ENCODE measurements around the gene SETD6.

SETD6 gene

DNA sequence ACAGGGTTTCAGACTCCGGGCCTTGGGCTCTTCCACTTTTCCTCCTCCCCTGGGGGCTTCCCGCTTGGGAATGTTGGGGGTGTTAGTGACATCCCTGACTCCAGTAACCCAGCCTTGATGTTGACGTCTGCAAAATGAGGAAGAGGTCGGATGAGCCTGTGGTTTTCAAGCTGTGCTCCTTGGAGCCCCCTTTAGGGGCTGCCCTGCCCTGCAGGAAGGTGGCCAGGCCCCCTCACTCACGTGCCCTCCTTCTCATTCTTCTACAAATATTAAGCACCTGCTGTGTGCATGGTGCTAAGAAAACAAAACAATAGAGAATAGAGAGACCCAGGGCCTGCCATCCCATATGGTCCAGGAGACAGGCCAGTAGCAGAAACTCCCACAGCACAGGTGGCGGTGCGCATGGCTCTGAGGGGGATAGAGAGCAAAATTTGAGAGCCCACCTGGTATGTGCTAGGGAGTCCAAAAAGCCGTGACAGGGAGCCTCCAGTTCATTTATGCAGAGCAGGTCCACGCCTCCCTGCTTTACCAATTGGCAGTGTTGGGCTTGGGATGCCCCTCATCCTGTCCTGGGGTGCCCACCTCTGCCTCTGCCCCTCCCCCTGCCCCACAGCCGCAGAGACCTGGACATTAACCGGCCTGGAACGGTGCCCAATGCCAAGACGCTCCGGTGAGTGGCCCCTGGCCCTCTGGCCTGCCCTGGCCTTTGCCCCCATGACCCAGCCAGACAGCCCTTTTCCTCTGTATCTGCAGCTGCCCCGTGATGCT is 7.9 kb upstream of the SETD6 start:
- FAIRE-seq, result no peak
- DNase-seq (ENCODE audit: insufficient read length, low spot score), result no peak
- TF ChIP-seq TAF1 (IDR thresholded peaks at IDR 0.05; ENCODE audit: low read depth, low read length), result no peak
- TF ChIP-seq SPI1 (IDR thresholded peaks at IDR 0.05; ENCODE audit: low read depth, low read length), result peak; percentile 44; the same call in 1 of the 2 replicates
- no peak for TF ChIP-seq POLR2A (IDR thresholded peaks at IDR 0.05; ENCODE audit: low read depth, low read length)

DNA sequence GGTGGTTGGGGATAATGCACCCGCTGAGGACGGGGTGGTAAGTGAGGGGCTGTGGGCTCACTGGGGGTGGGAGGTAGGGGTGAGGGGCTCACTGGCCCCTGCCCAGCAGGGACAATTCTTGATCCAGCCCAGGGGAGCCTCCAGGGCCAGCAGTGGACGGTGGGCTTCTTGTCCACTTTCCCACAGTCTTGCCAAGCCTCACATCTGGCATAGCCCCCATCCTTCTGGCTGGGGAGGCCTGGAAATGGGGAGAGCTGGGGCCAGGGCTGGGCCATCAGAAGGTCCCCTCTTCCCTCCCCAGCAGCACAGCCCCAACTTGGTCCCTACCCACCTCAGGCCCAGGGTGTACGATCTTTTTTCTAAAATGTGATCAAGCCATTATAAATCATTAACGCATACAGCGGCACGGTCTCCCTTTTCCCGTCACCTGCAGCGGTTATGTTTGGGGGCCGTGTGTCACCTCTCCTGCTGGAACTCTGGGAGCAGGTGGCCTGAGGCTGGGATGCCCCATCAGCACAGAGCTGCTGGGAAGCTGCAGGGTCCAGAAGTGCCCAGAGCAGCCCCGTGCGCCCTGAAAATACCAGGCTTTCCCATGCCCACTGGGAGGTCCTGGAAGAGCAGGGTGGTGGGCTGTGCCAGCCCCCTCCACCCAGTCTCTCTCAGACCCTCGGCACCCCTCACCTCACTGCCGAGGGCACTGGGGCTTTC is 7.2 kb upstream of the SETD6 start:
- TF ChIP-seq POLR2A (IDR thresholded peaks at IDR 0.05; ENCODE audit: low read depth, low read length) (no peak), PAX5 (IDR thresholded peaks at IDR 0.05; ENCODE audit: insufficient read depth, low read length, severe bottlenecking) (no peak), POU2F2 (IDR thresholded peaks at IDR 0.05; ENCODE audit: low read depth, low read length) (no peak), POLR2AphosphoS5 (IDR thresholded peaks at IDR 0.05; ENCODE audit: low read depth, low read length) (no peak), SPI1 (IDR thresholded peaks at IDR 0.05; ENCODE audit: low read depth, low read length) (no peak), TAF1 (IDR thresholded peaks at IDR 0.05; ENCODE audit: low read depth, low read length) (no peak)

GRCh38 chr16:58508671-58509251 is 6.6 kb upstream of the SETD6 start:
- DNase-seq (ENCODE audit: insufficient read length, low spot score), result no peak
- TF ChIP-seq POU2F2 (IDR thresholded peaks at IDR 0.05; ENCODE audit: low read depth, low read length) (no peak), POLR2A (IDR thresholded peaks at IDR 0.05; ENCODE audit: low read depth, low read length) (no peak), PAX5 (IDR thresholded peaks at IDR 0.05; ENCODE audit: insufficient read depth, low read length, severe bottlenecking) (no peak), SPI1 (IDR thresholded peaks at IDR 0.05; ENCODE audit: low read depth, low read length) (no peak), POLR2AphosphoS5 (IDR thresholded peaks at IDR 0.05; ENCODE audit: low read depth, low read length) (no peak), TAF1 (IDR thresholded peaks at IDR 0.05; ENCODE audit: low read depth, low read length) (no peak)
- FAIRE-seq, result no peak

More for the DNA sequence above, 7.2 kb upstream of the SETD6 start:
- no peak for FAIRE-seq
- no peak for DNase-seq (ENCODE audit: insufficient read length, low spot score)

DNA sequence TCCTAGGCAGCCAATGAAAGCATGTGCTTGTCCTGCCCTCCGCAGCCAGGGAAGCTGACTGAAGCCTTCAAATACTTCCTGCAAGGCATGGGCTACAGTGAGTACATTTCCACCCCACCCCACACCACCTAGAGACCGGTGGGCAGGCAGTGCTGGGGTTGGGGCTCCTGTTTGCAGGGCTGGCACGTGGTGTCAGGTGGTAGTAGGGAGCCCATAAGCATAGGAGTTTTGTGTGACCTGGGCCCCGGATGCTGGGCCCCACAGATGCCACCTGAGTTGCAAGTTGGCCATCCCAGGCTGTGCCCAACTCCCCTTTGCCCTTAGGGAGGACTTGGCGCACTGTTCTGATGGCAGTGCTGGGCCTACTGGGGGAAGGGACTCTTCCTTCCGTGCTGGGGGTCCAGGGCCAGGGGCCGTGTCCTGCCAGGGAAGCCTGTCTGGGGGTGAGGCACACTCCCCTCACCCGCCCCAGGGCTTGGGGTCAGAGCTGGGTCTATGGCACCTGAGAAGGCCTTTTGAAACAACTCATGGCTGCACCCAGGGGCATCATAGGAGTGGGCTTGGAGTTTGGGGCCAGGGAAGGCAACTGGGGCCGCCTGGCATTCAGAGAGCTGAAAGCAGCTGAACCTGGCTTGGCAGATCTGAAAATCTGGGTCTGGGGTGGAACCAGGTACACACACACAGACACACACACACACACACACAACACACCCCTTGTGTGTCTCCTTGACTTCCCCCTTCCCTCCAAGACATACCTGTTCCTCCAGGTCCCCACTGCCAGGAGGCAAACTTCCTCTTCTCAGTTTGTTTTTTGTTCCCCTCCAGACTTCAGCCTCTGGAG is 5.8 kb upstream of the SETD6 start:
- FAIRE-seq (no peak), DNase-seq (ENCODE audit: insufficient read length, low spot score) (no peak)
- no peak for TF ChIP-seq POLR2A (IDR thresholded peaks at IDR 0.05; ENCODE audit: low read depth, low read length)
- no peak for TF ChIP-seq SPI1 (IDR thresholded peaks at IDR 0.05; ENCODE audit: low read depth, low read length)
- no peak for TF ChIP-seq TAF1 (IDR thresholded peaks at IDR 0.05; ENCODE audit: low read depth, low read length)
- no peak for TF ChIP-seq POU2F2 (IDR thresholded peaks at IDR 0.05; ENCODE audit: low read depth, low read length)
- TF ChIP-seq PAX5 (IDR thresholded peaks at IDR 0.05; ENCODE audit: insufficient read depth, low read length, severe bottlenecking), result no peak
- no peak for TF ChIP-seq POLR2AphosphoS5 (IDR thresholded peaks at IDR 0.05; ENCODE audit: low read depth, low read length)

DNA sequence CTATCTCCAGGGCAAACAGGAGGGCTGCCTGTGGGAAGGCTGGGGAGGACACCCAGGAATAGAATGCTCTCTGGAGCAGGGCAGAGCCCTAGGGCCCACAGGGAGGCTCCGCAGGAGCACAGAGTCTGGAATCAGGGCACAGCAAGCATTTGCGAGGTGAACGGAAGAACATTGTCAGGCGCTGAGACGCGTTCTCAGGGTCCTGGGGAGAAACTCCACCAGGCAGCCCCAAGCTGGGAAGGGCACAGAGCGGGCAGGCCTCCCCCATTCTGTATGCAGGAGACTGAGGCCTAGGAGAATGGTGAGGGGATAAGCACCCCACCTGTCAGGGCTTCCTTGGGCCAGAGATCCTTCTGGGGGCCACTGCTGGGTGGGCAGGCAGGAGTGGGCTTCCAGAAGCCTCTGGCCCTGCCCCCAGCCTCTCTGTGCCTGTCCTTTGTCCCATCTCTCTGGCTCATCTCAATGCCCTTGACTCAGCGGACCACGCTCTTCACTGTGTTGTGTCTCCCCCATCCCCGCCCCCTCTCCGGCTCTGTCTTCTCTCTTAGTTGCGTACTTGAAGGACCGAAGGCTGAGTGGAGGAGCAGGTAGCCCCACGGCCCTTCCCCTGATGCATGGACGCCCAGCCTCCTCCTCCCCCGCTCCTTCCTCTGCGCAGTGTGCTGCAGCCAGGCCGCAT is 5.1 kb upstream of the SETD6 start:
- FAIRE-seq, result no peak
- DNase-seq (ENCODE audit: insufficient read length, low spot score), result no peak
- TF ChIP-seq PAX5 (IDR thresholded peaks at IDR 0.05; ENCODE audit: insufficient read depth, low read length, severe bottlenecking) (no peak), POLR2A (IDR thresholded peaks at IDR 0.05; ENCODE audit: low read depth, low read length) (no peak), POU2F2 (IDR thresholded peaks at IDR 0.05; ENCODE audit: low read depth, low read length) (no peak), SPI1 (IDR thresholded peaks at IDR 0.05; ENCODE audit: low read depth, low read length) (no peak), POLR2AphosphoS5 (IDR thresholded peaks at IDR 0.05; ENCODE audit: low read depth, low read length) (no peak), TAF1 (IDR thresholded peaks at IDR 0.05; ENCODE audit: low read depth, low read length) (no peak)

- DNase-seq (ENCODE audit: insufficient read length, low spot score) (no peak), FAIRE-seq (no peak)
- TF ChIP-seq PAX5 (IDR thresholded peaks at IDR 0.05; ENCODE audit: insufficient read depth, low read length, severe bottlenecking), result no peak
- no peak for TF ChIP-seq POU2F2 (IDR thresholded peaks at IDR 0.05; ENCODE audit: low read depth, low read length)
- TF ChIP-seq SPI1 (IDR thresholded peaks at IDR 0.05; ENCODE audit: low read depth, low read length), result no peak
- TF ChIP-seq POLR2A (IDR thresholded peaks at IDR 0.05; ENCODE audit: low read depth, low read length), result no peak
- no peak for TF ChIP-seq POLR2AphosphoS5 (IDR thresholded peaks at IDR 0.05; ENCODE audit: low read depth, low read length)
- no peak for TF ChIP-seq TAF1 (IDR thresholded peaks at IDR 0.05; ENCODE audit: low read depth, low read length)
These were observed 4.3 kb upstream of the SETD6 start for GRCh38 chr16:58510776-58511628.

GRCh38 chr16:58511933-58512815 is 3.1 kb upstream of the SETD6 start:
- peak; percentile 76 for DNase-seq (ENCODE audit: insufficient read length, low spot score)
- no peak for TF ChIP-seq TAF1 (IDR thresholded peaks at IDR 0.05; ENCODE audit: low read depth, low read length)
- peak; percentile 42; the same call in 1 of the 2 replicates for TF ChIP-seq POU2F2 (IDR thresholded peaks at IDR 0.05; ENCODE audit: low read depth, low read length)
- peak; percentile 68 for FAIRE-seq

Data from GM12891 (cell line).